Stimulated activated CD8-positive, alpha-beta memory T cell treated with anti-CD3 and anti-CD28 coated beads, Interleukin-12 subunit alpha, Interleukin-12 subunit beta, amount 100 ng/mL, for 24 hours (primary cell): ENCODE results near the gene FAM120A.

Experiments used
- DNase-seq: peaks from one replicate; pipeline ENCODE4 v3.0.0-alpha.2; 2020; ENCODE audit errors: extremely low read depth

FAM120A gene

DNA sequence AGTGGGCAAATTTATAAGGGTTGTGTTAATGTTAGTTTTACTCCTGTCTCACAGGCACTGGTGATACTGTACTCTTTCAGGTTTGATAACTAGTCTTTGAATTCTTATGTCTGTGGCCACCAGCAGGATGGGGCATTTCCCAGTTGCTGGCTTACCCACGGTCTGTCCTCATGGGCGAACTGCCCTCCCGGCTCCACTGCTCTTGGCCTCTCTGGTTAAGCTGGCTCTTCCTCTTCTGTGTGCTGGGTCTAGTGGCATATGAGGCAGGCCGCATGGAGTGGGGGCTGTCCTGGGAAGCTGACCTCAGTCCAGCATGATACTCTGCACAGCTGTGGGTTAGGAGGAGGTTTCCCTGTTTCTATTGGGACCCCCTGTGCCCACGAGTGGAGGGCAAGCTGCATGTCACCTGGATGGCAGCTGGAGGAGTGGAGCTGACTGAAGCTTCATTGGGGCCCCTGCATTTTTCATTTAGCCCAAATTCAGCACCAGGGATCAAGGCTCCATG, 144.4 kb downstream of the FAM120A start:
- DNase-seq: no peak

DNA sequence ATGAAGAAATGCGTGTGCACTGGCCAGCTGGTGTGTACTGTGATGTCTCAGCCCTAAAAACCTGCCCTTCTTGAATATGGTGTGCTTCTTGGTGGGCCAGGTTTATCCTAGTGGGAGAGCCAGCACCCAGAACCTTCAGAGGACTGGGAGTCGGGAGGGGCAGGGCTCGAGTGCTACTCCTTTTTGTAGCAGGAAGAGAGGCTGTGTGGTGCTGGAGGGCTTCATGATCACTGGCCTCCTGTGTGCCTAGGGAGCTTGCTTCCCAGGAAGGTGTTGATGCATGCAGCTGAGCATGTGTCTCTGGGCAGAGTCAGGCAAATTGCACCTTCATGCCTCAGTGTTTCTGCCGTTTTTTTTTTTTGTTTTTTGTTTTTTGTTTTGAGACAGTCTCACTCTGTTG, 144.9 kb downstream of the FAM120A start:
- DNase-seq: no peak

DNA sequence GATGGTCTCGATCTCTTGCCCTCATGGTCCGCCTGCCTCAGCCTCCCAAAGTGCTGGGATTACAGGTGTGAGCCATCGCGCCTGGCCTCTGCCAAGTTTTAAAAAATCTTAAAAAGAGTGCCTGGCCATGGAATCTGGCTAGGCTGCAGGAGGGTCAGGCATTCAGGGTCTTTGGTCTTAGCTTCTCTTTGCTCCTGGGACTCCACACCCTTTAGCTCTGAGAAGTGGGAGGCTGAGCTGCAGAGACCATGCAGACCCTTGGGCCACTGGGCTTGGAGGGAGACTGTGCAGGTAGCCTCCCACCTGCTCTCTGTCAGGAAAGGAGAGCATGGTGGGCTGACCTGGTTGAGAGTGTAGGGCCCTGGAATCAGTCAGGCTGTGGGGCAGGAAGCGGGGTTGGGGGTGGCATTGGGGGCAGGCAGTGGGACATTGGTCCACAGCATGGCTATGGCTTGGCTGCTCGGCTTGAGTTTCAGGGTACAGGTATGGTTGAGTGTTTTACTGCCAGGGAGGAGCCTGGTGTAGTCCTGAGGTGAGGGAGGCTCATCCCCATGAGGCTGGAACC, 145.7 kb downstream of the FAM120A start:
- no peak for DNase-seq

DNA sequence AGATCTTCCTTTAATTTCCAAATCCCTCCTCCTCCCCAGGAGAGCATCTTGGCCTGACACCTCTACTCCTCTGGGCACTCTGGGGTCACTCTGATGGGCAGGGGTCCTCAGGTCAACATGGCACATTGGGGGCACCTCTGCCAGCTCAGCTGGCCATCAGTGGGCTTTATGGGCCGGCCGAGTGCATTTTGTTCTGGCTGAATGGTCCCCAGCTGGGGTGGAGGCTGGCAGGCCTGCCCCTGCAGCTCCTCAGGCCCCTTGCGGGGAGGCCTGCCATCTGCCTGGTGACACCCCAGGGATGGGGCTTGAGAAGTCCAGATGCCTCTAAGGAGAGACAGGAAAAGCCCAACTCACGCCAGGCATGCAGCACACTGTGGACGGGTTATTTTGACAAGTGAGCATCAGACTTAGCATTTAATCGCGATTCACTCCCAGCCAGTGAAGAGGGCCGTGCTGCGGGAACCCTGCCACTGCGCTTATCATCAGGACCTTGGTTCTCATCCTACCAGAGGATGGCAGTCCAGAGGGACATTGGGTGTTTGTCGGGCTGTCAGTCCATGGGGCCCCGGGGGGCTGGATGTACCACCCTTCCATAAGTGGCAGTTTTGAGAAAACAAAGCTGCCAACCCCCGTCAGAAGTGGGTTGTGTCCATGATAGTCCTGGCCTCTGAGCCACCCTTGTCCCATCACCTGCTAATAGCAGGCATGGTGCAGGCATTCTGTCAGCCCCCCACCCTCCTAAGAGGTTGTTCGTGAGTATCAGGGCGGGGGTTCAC, 146.6 kb downstream of the FAM120A start:
- DNase-seq: no peak

DNA sequence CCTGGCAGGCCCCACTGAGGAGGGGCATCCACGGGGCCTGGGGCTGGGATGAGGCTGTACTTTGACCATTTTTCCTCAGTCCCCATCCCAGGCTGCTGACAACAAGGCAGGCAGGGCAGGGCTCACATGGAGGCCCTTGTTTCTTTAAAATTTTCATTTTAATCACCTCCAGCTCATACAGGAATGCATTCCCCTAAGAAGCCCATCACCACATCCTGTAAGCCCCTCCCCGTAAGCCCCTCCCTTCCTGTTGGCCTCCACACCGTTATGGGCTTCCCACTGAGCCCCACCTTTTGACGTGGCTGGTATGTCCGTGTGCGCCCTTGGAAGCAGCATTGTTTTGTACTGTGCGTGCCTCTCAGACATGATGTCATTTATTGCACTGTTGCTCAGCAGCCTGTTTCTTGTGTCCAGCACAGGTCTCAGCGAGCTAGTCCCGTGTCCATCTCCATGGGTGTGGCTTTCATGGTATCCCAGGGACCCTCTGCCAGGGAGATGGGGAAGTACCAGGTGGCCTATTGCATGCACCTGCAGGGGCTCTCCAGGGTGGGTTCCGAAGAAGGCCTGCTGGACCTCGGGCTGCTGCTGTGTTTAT, 147.3 kb downstream of the FAM120A start:
- no peak for DNase-seq

DNA sequence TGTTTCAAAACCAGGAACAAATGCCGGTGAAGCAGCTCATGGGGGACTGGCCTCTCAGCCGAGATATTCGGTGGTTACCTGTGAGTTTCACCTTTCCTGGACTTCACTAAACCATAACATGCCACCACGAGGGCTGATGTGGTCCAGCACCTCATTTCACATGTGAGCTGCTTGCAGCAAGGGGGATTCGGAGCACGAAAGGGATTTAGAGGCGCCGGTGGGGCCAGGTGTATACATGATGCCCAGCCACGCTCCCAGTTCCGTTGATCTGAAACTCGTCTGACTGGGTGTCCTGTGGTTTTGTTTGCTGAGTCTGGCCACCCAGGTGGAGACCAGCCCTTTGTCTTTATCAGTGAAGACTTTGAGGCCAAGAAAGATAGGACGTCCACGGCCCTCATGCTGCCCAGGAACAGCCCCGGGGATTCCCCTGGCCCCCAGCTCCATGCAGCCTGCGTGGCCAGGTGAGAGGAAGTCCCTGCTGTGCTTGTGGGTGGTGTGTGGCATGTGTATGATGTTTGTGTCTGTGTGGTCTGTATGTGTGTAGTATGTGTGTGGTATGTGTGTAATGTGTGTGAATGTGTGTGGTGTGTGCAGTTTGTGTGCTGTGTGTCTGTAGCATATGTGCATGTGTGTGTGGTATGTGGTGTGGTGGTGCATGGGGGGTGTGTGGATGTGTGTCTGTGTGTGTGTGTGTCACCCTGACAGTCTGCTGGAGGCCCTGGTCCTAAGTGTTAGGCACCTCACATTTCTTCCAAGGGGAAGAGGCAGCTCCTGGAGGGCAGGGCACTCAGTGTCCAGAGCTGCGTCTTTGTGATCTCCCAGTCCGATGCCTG, 148.3 kb downstream of the FAM120A start:
- no peak for DNase-seq

DNA sequence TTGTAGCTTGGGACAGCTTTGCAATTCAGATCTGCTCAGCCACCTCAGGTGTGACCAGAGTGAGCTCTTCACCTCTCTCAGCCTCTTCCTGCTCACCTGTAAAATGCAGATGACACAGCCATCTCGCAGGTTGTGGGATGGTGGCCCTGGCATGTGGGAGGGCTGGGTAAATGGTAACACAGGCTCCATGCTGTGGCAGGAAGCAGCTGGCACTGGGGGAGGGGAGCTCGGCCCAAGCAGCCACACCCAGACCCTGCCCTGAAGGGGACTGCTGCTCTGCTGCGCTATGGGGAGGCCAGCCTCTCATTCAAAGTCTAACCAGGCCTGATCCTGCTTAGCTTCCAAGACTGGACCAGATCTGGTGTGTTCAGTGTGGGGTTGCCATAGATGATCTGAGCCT, 149.0 kb downstream of the FAM120A start:
- no peak for DNase-seq

DNA sequence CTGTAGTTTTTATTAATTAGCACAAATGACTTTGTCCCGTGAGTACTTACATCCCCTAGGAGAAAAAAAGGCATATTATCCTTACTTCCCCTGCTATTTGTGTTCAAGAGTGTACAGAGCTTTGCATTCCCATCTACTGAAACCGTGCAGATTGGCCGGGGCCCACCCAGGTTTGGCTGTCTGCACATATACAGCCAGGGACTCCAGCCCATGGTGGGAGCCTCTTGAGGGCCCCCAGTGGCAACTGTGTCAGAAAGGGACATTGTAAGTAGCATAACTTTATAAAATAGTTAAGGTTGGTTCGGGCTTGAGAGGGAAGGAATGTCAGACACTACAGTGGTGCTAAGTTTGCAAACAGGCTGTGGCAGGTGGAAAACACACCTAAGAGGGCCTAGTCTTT, 149.6 kb downstream of the FAM120A start:
- no peak for DNase-seq

DNA sequence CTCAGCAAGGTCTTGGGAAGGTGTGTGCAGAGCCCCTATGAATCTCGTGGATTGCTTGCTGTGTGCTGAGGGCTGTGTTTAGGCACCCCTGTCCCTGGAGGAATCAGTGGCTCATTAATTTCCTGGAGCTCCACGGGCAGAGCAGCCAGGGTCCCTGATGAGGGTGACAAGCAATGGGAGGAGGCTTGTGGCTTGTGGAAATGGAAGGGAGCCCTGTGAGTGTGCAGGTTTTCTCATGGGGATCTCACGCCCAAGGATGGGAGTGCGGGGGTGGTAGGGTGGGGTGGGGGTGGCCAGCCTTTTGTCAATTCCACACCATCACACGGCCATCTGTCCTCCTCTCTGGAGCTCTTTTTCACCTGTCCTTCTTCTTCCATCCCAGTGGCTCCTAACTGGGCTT, 150.2 kb downstream of the FAM120A start:
- no peak for DNase-seq

DNA sequence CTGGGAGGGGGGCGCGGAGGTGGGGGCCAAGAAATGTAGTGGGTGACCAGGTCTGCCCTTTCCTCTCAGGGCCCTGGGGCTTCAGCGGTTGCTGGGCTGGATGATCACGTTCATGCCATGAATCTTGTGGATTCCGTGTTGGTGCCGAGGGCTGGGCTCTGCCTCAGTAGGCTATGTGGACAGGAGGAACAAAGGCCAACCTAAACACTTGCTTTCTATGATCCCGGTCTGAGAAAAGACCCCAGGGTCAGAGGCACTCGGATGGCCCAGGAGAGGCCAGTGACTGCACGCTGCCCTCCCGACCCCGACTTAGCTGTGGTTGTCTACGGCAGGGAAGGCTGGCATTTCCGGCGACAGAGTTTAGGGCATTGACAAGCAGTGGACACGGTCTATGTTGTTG, 151.5 kb downstream of the FAM120A start:
- DNase-seq: no peak

DNA sequence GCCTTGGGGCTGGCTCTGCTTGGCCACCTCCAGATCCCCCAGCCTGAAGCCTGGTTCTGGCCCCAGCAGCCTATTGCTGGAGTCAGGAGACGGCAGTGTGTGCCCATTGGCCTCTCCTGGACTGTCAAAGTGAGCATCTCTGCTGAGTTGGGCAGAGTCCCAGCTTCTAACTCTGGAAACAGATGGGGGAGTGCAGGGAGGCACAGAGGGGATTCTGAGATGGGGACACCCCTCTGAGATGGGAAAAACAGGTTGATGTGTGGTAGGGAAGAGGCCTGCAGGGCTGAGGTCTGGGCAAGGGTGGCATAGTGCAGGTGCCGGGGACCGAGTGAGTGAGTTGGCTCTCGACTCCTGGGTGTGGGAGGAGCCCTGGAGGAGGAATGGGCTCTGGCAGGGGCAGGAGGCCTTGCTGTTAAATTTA, 152.4 kb downstream of the FAM120A start:
- no peak for DNase-seq

DNA sequence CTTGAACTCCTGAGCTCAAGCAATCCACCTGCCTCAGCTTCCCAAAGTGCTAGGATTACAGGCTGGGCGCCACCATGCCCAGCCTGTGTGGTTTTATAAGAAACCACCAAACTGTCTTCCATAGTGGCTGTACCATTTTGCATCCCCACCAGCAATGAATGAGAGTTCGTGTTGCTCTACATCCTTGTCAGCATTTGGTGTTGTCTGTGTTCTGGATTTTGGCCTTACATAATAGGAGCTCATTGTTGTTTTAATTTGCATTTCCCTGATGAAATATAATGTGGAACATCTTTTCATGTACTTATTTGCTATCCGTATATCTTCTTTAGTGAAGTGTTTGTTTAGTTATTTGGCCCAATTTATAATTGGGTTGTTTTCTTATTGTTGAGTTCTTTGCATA, 154.7 kb downstream of the FAM120A start:
- no peak for DNase-seq

DNA sequence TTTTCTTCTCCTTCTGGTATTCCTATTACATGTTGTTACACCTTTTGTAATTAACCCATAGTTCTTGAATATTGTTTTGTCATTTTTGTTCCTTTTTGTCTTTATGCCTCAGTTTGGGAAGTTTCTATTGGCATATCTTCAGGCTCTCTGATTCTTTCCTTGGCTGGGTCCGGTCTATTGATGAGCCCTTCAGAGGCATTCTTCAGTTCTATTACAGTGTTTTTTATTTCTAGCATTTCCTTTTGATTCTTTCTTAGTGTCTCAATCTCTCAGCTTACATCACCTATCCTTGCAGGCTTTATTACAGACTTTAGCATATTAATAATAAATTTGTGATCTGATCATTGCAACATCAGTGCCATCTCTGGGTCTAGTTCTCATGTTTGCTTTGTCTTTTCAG, 158.7 kb downstream of the FAM120A start:
- DNase-seq: no peak

DNA sequence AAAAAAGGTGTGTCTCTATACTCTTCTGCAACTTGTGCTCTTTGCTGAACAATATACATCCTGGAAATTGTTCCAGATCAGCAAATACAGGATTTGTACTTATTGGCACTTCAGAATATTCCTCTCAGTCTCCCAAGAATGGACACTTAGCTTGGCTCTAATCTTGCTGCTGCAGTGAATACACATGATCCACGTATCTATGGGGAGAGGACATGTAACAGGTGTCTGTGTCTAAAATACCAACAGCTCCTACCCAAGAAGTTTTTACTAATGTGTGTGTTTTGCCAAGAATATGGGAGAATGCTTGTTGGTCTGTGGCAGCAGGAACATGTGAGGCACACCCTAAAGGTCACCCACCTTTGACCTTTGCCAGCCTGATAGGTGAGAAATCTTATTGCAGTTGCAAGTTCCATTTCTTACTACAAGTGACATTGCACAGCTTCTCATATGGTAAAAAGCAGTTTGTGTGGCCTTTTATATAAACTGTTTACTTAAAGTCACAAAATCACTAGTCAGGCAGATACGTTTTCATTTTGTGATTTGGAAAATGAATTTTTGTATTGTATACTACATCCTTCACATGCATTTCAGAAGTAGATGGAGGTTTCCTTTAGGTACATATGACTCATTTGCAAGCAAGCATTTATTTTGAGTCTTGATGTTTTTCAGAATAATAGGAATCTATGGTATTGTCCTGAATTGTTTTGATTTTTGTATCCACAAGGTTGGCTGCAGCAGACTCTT, 160.7 kb downstream of the FAM120A start:
- DNase-seq: no peak

DNA sequence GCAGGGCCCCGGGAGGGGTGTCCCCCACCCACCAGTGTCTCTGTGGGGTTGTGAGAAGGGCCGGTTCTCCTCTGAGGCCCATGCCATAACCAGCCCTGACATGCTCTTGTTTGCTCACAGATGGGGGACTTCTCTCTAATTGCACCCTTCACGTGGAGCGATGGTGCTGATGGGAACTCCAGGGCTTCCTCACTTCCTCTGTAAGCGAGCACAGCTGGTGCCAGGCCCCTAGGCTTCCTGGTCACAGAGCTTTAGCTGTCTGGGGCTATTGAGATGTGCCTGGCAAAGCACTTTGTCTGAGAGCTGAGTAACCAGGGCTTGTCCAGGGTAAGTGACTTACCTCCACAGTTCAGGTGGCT, 161.3 kb downstream of the FAM120A start:
- DNase-seq: no peak

DNA sequence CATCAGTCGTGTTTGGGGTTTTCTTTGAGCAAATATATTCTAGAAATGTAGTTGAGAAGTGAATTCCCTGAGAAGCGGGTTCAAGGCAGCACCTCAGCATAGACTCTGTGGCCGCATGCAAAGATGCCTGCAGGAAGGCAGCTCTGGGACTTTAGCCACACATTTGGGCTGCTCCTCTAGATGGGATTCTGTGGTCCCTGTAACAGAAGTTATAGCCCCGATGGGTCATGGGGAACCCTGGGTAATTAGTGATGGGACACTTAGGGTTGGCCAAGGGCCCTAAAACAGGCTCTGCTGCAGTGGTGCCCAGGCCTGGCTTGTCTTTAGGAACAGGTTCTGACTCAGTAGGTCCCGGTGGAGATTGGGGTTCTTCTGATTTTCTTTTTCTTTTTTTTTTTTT, 161.7 kb downstream of the FAM120A start:
- no peak for DNase-seq

DNA sequence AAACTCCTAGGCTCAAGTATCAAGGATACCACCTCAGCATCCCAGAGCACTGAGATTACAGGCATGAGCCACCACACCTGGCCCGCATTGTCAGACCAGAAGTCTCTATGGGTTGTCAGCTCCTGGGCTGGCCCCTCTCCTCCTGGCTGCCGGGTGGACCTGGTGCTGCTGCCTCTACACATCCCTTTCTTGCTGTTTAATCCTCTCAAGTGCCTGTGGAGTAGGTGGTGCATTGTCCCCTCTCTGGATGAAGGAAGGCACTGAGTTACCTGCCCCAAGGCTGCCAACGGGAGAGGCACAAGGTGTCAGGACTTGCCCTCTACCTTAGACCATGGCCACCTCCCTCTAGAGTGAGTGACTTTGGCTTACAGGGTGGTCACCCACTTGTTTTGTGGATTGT, 162.3 kb downstream of the FAM120A start:
- DNase-seq: no peak

DNA sequence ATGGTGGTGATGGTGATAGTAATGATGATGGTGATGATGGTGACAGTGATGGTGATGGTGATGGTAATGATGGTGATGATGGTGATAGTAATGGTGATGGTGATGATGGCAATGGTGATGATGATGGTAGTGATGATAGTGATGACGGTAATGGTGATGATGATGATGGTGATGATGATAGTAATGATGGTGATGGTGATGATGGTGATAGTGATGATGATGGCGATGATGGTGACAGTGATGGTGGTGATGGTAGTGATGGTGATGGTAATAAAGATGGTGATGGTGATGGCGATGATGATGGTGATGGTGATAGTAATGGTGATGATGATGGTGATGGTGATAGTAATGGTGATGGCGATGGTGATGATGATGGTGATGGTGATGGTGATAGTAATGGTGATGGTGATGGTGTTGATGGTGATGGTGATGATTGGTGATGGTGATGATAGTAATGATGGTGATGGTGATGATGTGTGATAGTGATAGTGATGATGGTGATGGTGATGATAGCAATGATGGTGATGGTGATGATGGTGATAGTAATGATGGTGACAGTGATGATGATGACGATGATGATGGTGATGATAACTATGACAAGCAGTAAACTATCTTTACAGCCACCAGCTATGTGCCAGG, 163.5 kb downstream of the FAM120A start:
- DNase-seq: no peak
